Heart left ventricle (tissue), 13 donors: ENCODE measurements around the gene CLDN25.

Experiments used
- POLR2A ChIP-seq, 2 donors: fragments of 450-650 bp; IDR thresholded peaks; one replicate each; pipeline ENCODE4 v1.6.1; 2017; ENCODE audit warnings: antibody characterized with exemption in 2 of 2, mild to moderate bottlenecking in 2 of 2, moderate library complexity in 2 of 2
- TF ChIP-seq, protein P1 (sequence below), 12 donors: fragments of 200-600 bp; sonication (generic) in 4 of 12; IDR thresholded peaks; one replicate each; pipeline versions ENCODE4 v1.5.0 to v1.8.0; 2018 to 2022; ENCODE audit warnings: antibody characterized with exemption in 12 of 12, mild to moderate bottlenecking in 5 of 12
- donor health status: ischemic (EF 13 %, LVEDD 7.1; RV severe dilation, severe dysfunction).
- donor health status: DM: no; HTN: yes; CAD: no.
- donor health status: DM: no; HTN: no; CAD: no.
- donor health status: ischemic (EF 25% LVEDD 6.9; RV normal size, moderate dysfunction).
- donor health status: ischemic (EF 25% LVEDD 5.7; RV mildly dilated, moderate dysfunction).
- donor health status: ischemic (EF 35%, LVEDD 5.7; RV mildly dilated, moderate dysfunction).
- donor health status: nonischemic (EF 11% LVEDD 7.7; RV severe dilation, severe dysfunction).
- donor health status: DM: yes; HTN: yes; CAD: no.
- donor health status: PGD.
- donor health status: ischemic (EF 29% LVEDD 5.4; RV normal size, mild dysfunction).
- donor health status: nonischemic (EF 23%, LVEDD 6.1; RV moderate dilation, normal function).

DNA sequence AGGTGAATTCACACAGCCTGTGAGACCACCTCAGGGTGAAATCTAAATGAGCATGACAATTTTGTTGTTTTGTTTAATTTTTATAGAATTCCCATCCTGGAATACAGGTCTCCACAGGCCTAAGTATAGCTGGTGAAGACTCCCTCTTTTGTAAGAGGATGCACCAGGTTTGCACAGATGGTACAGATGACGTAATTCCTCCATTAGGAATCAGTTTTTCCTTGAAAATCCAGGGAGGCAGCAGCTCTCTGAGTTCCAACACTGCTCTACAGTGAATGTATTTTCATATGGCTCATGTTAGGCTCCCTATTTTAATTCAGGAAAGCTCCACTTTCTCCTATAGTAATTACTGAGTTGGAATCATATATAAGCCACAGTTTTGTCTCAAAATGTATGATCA lies 48.6 kb downstream of the CLDN25 start:
- TF ChIP-seq, protein P1, sequence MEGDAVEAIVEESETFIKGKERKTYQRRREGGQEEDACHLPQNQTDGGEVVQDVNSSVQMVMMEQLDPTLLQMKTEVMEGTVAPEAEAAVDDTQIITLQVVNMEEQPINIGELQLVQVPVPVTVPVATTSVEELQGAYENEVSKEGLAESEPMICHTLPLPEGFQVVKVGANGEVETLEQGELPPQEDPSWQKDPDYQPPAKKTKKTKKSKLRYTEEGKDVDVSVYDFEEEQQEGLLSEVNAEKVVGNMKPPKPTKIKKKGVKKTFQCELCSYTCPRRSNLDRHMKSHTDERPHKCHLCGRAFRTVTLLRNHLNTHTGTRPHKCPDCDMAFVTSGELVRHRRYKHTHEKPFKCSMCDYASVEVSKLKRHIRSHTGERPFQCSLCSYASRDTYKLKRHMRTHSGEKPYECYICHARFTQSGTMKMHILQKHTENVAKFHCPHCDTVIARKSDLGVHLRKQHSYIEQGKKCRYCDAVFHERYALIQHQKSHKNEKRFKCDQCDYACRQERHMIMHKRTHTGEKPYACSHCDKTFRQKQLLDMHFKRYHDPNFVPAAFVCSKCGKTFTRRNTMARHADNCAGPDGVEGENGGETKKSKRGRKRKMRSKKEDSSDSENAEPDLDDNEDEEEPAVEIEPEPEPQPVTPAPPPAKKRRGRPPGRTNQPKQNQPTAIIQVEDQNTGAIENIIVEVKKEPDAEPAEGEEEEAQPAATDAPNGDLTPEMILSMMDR (IDR thresholded peaks at IDR 0.05): no peak
- no peak for TF ChIP-seq POLR2A (IDR thresholded peaks at IDR 0.05)
